GM18519 (cell line): ENCODE results near the gene MYOM1.
"Not testable (repeated sequence)": the region's sequence is repeated elsewhere in the genome, so short reads cannot be mapped to it uniquely, and the experiment has no call there.

Experiments used
- ATAC-seq: cut with Tn5 transposase; IDR thresholded peaks from one replicate; pipeline ENCODE4 v1.9.1; 2021; ENCODE audit warnings: mild to moderate bottlenecking, moderate library complexity; ENCODE audit not compliant: unreplicated experiment, low FRiP score

MYOM1 gene

GRCh38 chr18:3095921-3096320 lies 123.8 kb downstream of the MYOM1 start:
- no peak for ATAC-seq

GRCh38 chr18:3094338-3094684 lies 125.5 kb downstream of the MYOM1 start:
- no peak for ATAC-seq

- ATAC-seq: no peak
Observed at GRCh38 chr18:3093624-3094337, 126.0 kb downstream of the MYOM1 start.

- ATAC-seq: no peak
Observed at GRCh38 chr18:3092727-3093126, 127.0 kb downstream of the MYOM1 start.

- no peak for ATAC-seq
Observed at GRCh38 chr18:3089579-3089978, 130.2 kb downstream of the MYOM1 start.

- no peak for ATAC-seq
Observed at GRCh38 chr18:3088449-3088848, 131.3 kb downstream of the MYOM1 start.

- no peak for ATAC-seq
Observed at GRCh38 chr18:3086871-3087270, 132.9 kb downstream of the MYOM1 start.

GRCh38 chr18:3085612-3086011 lies 134.2 kb downstream of the MYOM1 start:
- no peak for ATAC-seq

GRCh38 chr18:3084206-3084605 lies 135.6 kb downstream of the MYOM1 start:
- no peak for ATAC-seq

- ATAC-seq: no peak
Observed at GRCh38 chr18:3083766-3084165, 136.0 kb downstream of the MYOM1 start.

- no peak for ATAC-seq
Observed at GRCh38 chr18:3081584-3081991, 138.2 kb downstream of the MYOM1 start.

GRCh38 chr18:3079653-3080052 lies 140.1 kb downstream of the MYOM1 start:
- no peak for ATAC-seq

GRCh38 chr18:3075491-3075890 lies 144.3 kb downstream of the MYOM1 start:
- ATAC-seq: no peak

GRCh38 chr18:3074087-3074486 lies 145.7 kb downstream of the MYOM1 start:
- ATAC-seq: no peak

GRCh38 chr18:3073353-3073752 lies 146.4 kb downstream of the MYOM1 start:
- not testable (repeated sequence) for ATAC-seq

- no peak for ATAC-seq
Observed at GRCh38 chr18:3071676-3072075, 148.1 kb downstream of the MYOM1 start.

- no peak for ATAC-seq
Observed at GRCh38 chr18:3069671-3070433, 149.9 kb downstream of the MYOM1 start.

GRCh38 chr18:3067722-3068121 lies 152.0 kb downstream of the MYOM1 start:
- no peak for ATAC-seq

- no peak for ATAC-seq
Observed at GRCh38 chr18:3067165-3067661, 152.6 kb downstream of the MYOM1 start.

- ATAC-seq: no peak
Observed at GRCh38 chr18:3066341-3067110, 153.2 kb downstream of the MYOM1 start.

GRCh38 chr18:3063766-3064165 lies 156.0 kb downstream of the MYOM1 start:
- not testable (repeated sequence) for ATAC-seq
